ENCODE measurements around the gene HNRNPA3. TPM values are rescaled to one million over a fixed set of nuclear protein-coding genes. Genes with fewer than 3 reads are reported as not detected.

HNRNPA3 gene
- polyA plus RNA-seq, 1 of the 3 experiments (the other 2 are of a cell fraction): 102 TPM

DNA sequence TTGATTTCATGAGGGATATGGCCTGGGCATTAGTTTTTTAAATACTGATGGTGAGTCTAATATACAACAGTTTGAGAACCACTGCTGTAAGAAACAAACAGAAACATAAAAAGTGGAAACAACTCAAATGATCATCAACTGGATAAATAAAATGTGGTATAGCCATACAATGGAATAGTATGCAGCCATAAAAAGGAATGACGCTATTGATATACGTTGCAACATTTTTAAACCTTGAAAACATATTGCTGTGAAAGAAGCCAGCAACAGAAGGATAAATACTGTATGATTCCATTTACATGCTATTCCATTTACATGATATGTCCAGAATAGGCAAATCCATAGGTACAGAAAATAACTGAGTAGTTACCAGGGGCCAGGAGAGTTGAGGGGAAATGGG lies 45.5 kb downstream of the HNRNPA3 start:
- 98% methylated on average over 2 of the region's 2 CpGs for WGBS (ENCODE audit: low lambda C conversion rate)
- peaks cover 100% of the 10 kb centered on the region for H3K79me2 ChIP-seq (ENCODE audit: insufficient read depth)
- H3K9me2 ChIP-seq: no peaks in the 10 kb centered on the region
- no peak for TF ChIP-seq FOSL2 (IDR thresholded peaks at IDR 0.05; ENCODE audit: borderline replicate concordance, low read depth)
- no peak for TF ChIP-seq YY1 (IDR thresholded peaks at IDR 0.05; ENCODE audit: low read depth)
- TF ChIP-seq, protein P1, sequence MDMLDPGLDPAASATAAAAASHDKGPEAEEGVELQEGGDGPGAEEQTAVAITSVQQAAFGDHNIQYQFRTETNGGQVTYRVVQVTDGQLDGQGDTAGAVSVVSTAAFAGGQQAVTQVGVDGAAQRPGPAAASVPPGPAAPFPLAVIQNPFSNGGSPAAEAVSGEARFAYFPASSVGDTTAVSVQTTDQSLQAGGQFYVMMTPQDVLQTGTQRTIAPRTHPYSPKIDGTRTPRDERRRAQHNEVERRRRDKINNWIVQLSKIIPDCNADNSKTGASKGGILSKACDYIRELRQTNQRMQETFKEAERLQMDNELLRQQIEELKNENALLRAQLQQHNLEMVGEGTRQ (IDR thresholded peaks at IDR 0.05; ENCODE audit: borderline replicate concordance, low read depth, low read length): no peak
- TF ChIP-seq, protein P2, sequence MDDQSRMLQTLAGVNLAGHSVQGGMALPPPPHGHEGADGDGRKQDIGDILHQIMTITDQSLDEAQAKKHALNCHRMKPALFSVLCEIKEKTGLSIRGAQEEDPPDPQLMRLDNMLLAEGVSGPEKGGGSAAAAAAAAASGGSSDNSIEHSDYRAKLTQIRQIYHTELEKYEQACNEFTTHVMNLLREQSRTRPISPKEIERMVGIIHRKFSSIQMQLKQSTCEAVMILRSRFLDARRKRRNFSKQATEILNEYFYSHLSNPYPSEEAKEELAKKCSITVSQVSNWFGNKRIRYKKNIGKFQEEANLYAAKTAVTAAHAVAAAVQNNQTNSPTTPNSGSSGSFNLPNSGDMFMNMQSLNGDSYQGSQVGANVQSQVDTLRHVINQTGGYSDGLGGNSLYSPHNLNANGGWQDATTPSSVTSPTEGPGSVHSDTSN (IDR thresholded peaks at IDR 0.05): no peak
- TF ChIP-seq FOXJ3 (CRISPR knock-in tag; IDR thresholded peaks at IDR 0.05): no peak
- TF ChIP-seq RAD21 (IDR thresholded peaks at IDR 0.05; ENCODE audit: low read length): no peak
- TF ChIP-seq CHD2 (IDR thresholded peaks at IDR 0.05; ENCODE audit: low read length, partially characterized antibody): no peak
- no peak for TF ChIP-seq ZBTB33 (IDR thresholded peaks at IDR 0.05; ENCODE audit: borderline replicate concordance, low read depth)
- no peak for TF ChIP-seq ELF1 (IDR thresholded peaks at IDR 0.05)
- H3K4me1 ChIP-seq (ENCODE audit: control insufficient read depth in 1 of 2, insufficient read depth in 2 of 2, low read depth in 1 of 2, low read length in 1 of 2): peaks cover 14 to 26% of the 10 kb centered on the region in 2 experiments
- POLR2A ChIA-PET: no interaction called here
- H2AFZ ChIP-seq (ENCODE audit: low read depth): no peak overlapping the region
- CTCF ChIA-PET: no interaction called here
- H3F3A ChIP-seq (replicated peaks; ENCODE audit: insufficient read depth): peaks cover 2% of the 10 kb centered on the region
- H4K20me1 ChIP-seq (ENCODE audit: insufficient read depth): peaks cover 99% of the 10 kb centered on the region
- no peak overlapping the region for H3K4me2 ChIP-seq
- no peak overlapping the region for H3K27ac ChIP-seq (ENCODE audit: low read depth in 2 of 2, low read length in 1 of 2)
- H3K4me3 ChIP-seq (ENCODE audit: low read depth in 2 of 2, low read length in 1 of 2): no peak overlapping the region
- H3K27me3 ChIP-seq (ENCODE audit: insufficient read depth): no peaks in the 10 kb centered on the region
- H3K9ac ChIP-seq: no peak overlapping the region
- peaks cover 4% of the 10 kb centered on the region; the same call in 1 of the 2 replicates for H3K9me3 ChIP-seq
- no peak for DNase-seq
- H3K36me3 ChIP-seq (replicated peaks in 1 of 2; ENCODE audit: control insufficient read depth in 1 of 2, insufficient read depth in 2 of 2, low read length in 1 of 2): peaks cover 15 to 20% of the 10 kb centered on the region in 2 experiments

- Histone ChIP-seq H3K4me1 (ENCODE audit: control insufficient read depth in 1 of 2, insufficient read depth in 2 of 2, low read depth in 1 of 2, low read length in 1 of 2) (peaks cover 8 to 24% of the 10 kb centered on the region in 2 experiments), H3K27ac (ENCODE audit: low read depth in 2 of 2, low read length in 1 of 2) (no peak overlapping the region), H3K36me3 (replicated peaks in 1 of 2; ENCODE audit: control insufficient read depth in 1 of 2, insufficient read depth in 2 of 2, low read length in 1 of 2) (peaks cover 9 to 13% of the 10 kb centered on the region in 2 experiments), H3K4me2 (peak overlapping the region; percentile 92), H3F3A (replicated peaks; ENCODE audit: insufficient read depth) (peaks cover 7% of the 10 kb centered on the region), H3K4me3 (ENCODE audit: low read depth in 2 of 2, low read length in 1 of 2) (peak overlapping the region in 1 of 2 experiments; percentile 2; a peak in 1 of 4 replicates), H3K79me2 (ENCODE audit: insufficient read depth) (peaks cover 83% of the 10 kb centered on the region), H3K9me2 (no peaks in the 10 kb centered on the region), H3K9me3 (peaks cover 4% of the 10 kb centered on the region; the same call in 1 of the 2 replicates), H2AFZ (ENCODE audit: low read depth) (no peak overlapping the region), H3K9ac (no peak overlapping the region), H3K27me3 (ENCODE audit: insufficient read depth) (no peaks in the 10 kb centered on the region), H4K20me1 (ENCODE audit: insufficient read depth) (peaks cover 78% of the 10 kb centered on the region)
- CTCF ChIA-PET: interaction anchor here (1.0 to 6.8 kb wide), 4 partner anchors 9 to 96 kb away, joined by 3 to 67 read pairs (median 6); no protein-coding TSS in a partner anchor
- TF ChIP-seq FOXJ3 (CRISPR knock-in tag; IDR thresholded peaks at IDR 0.05): no peak
- TF ChIP-seq POLR2AphosphoS5 (IDR thresholded peaks at IDR 0.05; ENCODE audit: low read depth, low read length): no peak
- no peak for TF ChIP-seq SIN3A (IDR thresholded peaks at IDR 0.05; ENCODE audit: borderline replicate concordance, low read depth, low read length)
- no peak for TF ChIP-seq EP300 (IDR thresholded peaks at IDR 0.05; ENCODE audit: borderline replicate concordance in 1 of 2, low read depth in 1 of 2, low read length in 1 of 2)
- TF ChIP-seq TCF12 (IDR thresholded peaks at IDR 0.05): no peak
- TF ChIP-seq EZH2phosphoT487 (IDR thresholded peaks at IDR 0.05; ENCODE audit: borderline replicate concordance, low read depth): no peak
- no peak for TF ChIP-seq FOXM1 (IDR thresholded peaks at IDR 0.05; ENCODE audit: low read depth)
- no peak for TF ChIP-seq GATA2 (CRISPR knock-in tag; IDR thresholded peaks at IDR 0.05)
- no peak for TF ChIP-seq YY1 (IDR thresholded peaks at IDR 0.05; ENCODE audit: low read depth)
- TF ChIP-seq, protein P3, sequence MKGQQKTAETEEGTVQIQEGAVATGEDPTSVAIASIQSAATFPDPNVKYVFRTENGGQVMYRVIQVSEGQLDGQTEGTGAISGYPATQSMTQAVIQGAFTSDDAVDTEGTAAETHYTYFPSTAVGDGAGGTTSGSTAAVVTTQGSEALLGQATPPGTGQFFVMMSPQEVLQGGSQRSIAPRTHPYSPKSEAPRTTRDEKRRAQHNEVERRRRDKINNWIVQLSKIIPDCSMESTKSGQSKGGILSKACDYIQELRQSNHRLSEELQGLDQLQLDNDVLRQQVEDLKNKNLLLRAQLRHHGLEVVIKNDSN (IDR thresholded peaks at IDR 0.05; ENCODE audit: borderline replicate concordance, low read depth): no peak
- no peak for TF ChIP-seq IRF3 (IDR thresholded peaks at IDR 0.05; ENCODE audit: low read depth, low read length)
- no peak for TF ChIP-seq RAD21 (IDR thresholded peaks at IDR 0.05; ENCODE audit: low read length)
- TF ChIP-seq CHD2 (IDR thresholded peaks at IDR 0.05; ENCODE audit: low read length, partially characterized antibody): no peak
- TF ChIP-seq SMC3 (IDR thresholded peaks at IDR 0.05; ENCODE audit: low read depth, low read length): no peak
- TF ChIP-seq JUND (IDR thresholded peaks at IDR 0.05): no peak
- POLR2A ChIA-PET: no interaction called here
- DNase-seq: no peak
- 96% methylated on average over 1 of the region's 1 CpG for WGBS (ENCODE audit: low lambda C conversion rate)
Observed at GRCh38 chr2:177260379-177260778, 47.8 kb downstream of the HNRNPA3 start.
